ENCODE data around the gene LRRC4C.

The LRRC4C gene

GRCh38 chr11:40746282-40746681 lies 713.2 kb downstream of the LRRC4C start:
- Histone ChIP-seq H3K79me2 (ENCODE audit: insufficient read depth, low read length) (no peaks in the 10 kb centered on the region), H3K4me1 (ENCODE audit: insufficient read depth, low read length) (no peaks in the 10 kb centered on the region), H3K27me3 (ENCODE audit: insufficient read depth, low read length, poor library complexity) (no peaks in the 10 kb centered on the region), H3K9ac (ENCODE audit: low read depth, low read length) (no peak overlapping the region), H4K20me1 (ENCODE audit: insufficient read depth, low read length) (no peaks in the 10 kb centered on the region), H3K4me2 (ENCODE audit: insufficient read depth, low read length) (no peak overlapping the region), H2AFZ (ENCODE audit: low read depth, low read length) (no peak overlapping the region), H3K27ac (ENCODE audit: low read length) (no peak overlapping the region), H3K36me3 (ENCODE audit: insufficient read depth, low read length) (no peaks in the 10 kb centered on the region), H3K9me3 (ENCODE audit: insufficient read depth, low read length, severe bottlenecking) (peaks cover 11% of the 10 kb centered on the region), H3K4me3 (ENCODE audit: low read depth in 1 of 2, low read length in 2 of 2) (no peak overlapping the region)
- DNase-seq (no peak), ATAC-seq (ENCODE audit: insufficient read depth, low read depth) (no peak)
- TF ChIP-seq EZH2 (IDR thresholded peaks at IDR 0.05; ENCODE audit: borderline replicate concordance, low read depth, low read length, severe bottlenecking): no peak
- TF ChIP-seq CTCF (IDR thresholded peaks at IDR 0.05; ENCODE audit: borderline replicate concordance, extremely low read depth, low read length, poor library complexity, severe bottlenecking): no peak

GRCh38 chr11:40732132-40732531 lies 727.3 kb downstream of the LRRC4C start:
- Histone ChIP-seq H3K4me1 (ENCODE audit: insufficient read depth, low read length) (no peaks in the 10 kb centered on the region), H3K4me2 (ENCODE audit: insufficient read depth, low read length) (no peak overlapping the region), H3K9ac (ENCODE audit: low read depth, low read length) (no peak overlapping the region), H3K27ac (ENCODE audit: low read length) (no peak overlapping the region), H3K79me2 (ENCODE audit: insufficient read depth, low read length) (no peaks in the 10 kb centered on the region), H3K4me3 (ENCODE audit: low read depth in 1 of 2, low read length in 2 of 2) (no peak overlapping the region), H3K36me3 (ENCODE audit: insufficient read depth, low read length) (no peaks in the 10 kb centered on the region), H2AFZ (ENCODE audit: low read depth, low read length) (no peak overlapping the region), H3K27me3 (ENCODE audit: insufficient read depth, low read length, poor library complexity) (no peaks in the 10 kb centered on the region), H3K9me3 (ENCODE audit: insufficient read depth, low read length, severe bottlenecking) (no peaks in the 10 kb centered on the region), H4K20me1 (ENCODE audit: insufficient read depth, low read length) (no peaks in the 10 kb centered on the region)
- TF ChIP-seq CTCF (IDR thresholded peaks at IDR 0.05; ENCODE audit: borderline replicate concordance, extremely low read depth, low read length, poor library complexity, severe bottlenecking) (no peak), EZH2 (IDR thresholded peaks at IDR 0.05; ENCODE audit: borderline replicate concordance, low read depth, low read length, severe bottlenecking) (no peak)
- ATAC-seq (ENCODE audit: insufficient read depth, low read depth) (no peak), DNase-seq (no peak)

GRCh38 chr11:40722179-40722795 lies 737.2 kb downstream of the LRRC4C start:
- H3K4me3 ChIP-seq (ENCODE audit: low read depth in 1 of 2, low read length in 2 of 2): no peak overlapping the region
- H3K4me2 ChIP-seq (ENCODE audit: insufficient read depth, low read length): no peak overlapping the region
- no peaks in the 10 kb centered on the region for H3K36me3 ChIP-seq (ENCODE audit: insufficient read depth, low read length)
- H3K79me2 ChIP-seq (ENCODE audit: insufficient read depth, low read length): no peaks in the 10 kb centered on the region
- DNase-seq: no peak
- no peaks in the 10 kb centered on the region for H3K27me3 ChIP-seq (ENCODE audit: insufficient read depth, low read length, poor library complexity)
- H3K9me3 ChIP-seq (ENCODE audit: insufficient read depth, low read length, severe bottlenecking): no peaks in the 10 kb centered on the region
- no peak overlapping the region for H3K9ac ChIP-seq (ENCODE audit: low read depth, low read length)
- H3K4me1 ChIP-seq (ENCODE audit: insufficient read depth, low read length): no peaks in the 10 kb centered on the region
- H3K27ac ChIP-seq (ENCODE audit: low read length): no peak overlapping the region
- no peaks in the 10 kb centered on the region for H4K20me1 ChIP-seq (ENCODE audit: insufficient read depth, low read length)
- no peak for ATAC-seq (ENCODE audit: insufficient read depth, low read depth)
- H2AFZ ChIP-seq (ENCODE audit: low read depth, low read length): no peak overlapping the region
- TF ChIP-seq CTCF (IDR thresholded peaks at IDR 0.05; ENCODE audit: borderline replicate concordance, extremely low read depth, low read length, poor library complexity, severe bottlenecking) (peak; percentile 9), EZH2 (IDR thresholded peaks at IDR 0.05; ENCODE audit: borderline replicate concordance, low read depth, low read length, severe bottlenecking) (no peak)
